Skin epidermis (tissue), 12 donors: ENCODE data around the gene ANKLE1.
"Not testable (repeated sequence)": the region's sequence is repeated elsewhere in the genome, so short reads cannot be mapped to it uniquely, and the experiment has no call there.

Experiments used
- H3K27ac ChIP-seq, 21 experiments: fragments of 200-600 bp; sonication (generic) in 11 of 21; one replicate each; pipeline ENCODE4 v1.5.0; 2020; ENCODE audit warnings: mild to moderate bottlenecking in 3 of 21, inconsistent platforms in 2 of 21, moderate library complexity in 2 of 21
- H3K4me3 ChIP-seq, 7 experiments: fragments of 200-600 bp; sonication (generic) in 2 of 7; one replicate each; pipeline ENCODE4 v1.5.0; 2020; ENCODE audit warnings: inconsistent platforms in 2 of 7, mild to moderate bottlenecking in 2 of 7, moderate library complexity in 1 of 7

The ANKLE1 gene

DNA sequence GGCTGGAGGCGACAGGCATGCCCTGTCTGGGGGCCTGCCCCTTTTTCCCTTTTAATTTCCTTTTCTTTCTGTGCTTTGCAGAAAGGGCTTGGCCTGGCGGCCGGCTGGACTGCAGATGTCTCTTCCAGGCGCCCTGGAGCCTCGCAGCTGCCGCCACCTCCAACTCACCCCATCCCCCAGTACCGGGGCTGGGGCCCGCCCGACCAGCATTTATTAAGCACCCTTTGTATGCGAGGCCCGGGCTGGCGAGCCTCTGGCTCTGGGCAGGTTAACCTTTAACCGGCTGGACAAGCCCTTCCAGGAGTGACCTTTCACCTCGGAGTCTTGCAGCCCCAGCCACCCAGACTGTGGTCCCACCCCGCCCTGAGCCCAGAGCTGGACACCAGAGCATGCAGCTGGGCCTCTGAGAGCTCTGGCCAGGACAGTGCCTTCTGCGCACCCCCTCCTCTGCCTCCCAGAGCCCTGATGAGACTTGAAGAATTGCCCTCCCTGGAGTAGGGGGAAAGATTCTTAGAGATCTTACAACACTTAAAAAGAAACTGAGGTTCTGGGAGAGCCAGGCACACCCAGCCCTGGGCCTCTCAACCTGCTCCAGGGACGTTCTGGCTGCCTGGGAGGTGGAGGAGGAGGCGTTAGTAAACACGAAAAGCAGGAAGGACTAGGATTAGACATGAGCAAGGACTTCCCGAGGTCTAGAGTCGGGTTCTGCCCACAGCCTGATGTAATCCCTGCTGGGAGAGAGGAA lies 34.8 kb upstream of the ANKLE1 start:
- Histone ChIP-seq H3K4me3 (peak overlapping the region; percentile 28 to 83 (median 60)), H3K27ac (peak overlapping the region; percentile 13 to 91 (median 84))

DNA sequence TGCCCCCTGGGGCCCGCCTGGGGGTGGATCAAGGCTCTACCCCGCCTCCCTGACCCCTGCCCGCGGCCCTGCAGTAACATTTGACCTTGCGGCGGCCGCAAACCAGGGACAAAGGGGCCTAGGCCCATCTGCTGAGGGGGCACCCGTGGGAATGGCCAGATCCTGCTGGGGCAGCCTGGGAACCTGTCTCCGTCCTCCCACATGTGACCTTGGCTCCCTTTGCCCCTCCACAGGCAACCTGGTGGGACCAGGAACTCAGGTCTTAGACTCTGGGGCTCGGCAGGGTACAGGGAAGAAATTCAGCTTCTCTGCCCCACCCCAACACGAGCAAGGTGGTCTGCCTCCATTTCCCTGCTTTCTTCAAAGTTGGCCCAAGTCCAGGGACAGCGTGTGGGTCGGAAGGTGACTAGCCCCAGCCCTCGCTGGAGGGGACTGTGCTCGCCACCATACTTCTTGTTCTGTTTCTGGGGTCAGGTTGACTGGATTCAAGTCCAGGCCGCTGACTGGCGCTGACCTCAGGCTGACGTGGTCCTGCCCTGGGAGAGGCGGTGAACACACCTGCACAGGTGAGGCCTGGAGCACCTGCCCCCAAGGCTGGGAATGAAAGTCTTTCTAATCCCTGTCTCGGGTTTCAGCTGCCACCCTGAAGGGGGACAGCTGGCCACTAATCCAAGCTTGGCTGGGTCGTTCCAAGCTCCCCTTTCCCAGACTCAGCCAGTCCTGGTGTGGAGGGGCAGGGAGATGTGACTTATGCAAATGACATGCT lies 33.5 kb upstream of the ANKLE1 start:
- Histone ChIP-seq H3K4me3 (no peak overlapping the region), H3K27ac (peak overlapping the region in 4 of 21 experiments; percentile 11 to 90 (median 58))

DNA sequence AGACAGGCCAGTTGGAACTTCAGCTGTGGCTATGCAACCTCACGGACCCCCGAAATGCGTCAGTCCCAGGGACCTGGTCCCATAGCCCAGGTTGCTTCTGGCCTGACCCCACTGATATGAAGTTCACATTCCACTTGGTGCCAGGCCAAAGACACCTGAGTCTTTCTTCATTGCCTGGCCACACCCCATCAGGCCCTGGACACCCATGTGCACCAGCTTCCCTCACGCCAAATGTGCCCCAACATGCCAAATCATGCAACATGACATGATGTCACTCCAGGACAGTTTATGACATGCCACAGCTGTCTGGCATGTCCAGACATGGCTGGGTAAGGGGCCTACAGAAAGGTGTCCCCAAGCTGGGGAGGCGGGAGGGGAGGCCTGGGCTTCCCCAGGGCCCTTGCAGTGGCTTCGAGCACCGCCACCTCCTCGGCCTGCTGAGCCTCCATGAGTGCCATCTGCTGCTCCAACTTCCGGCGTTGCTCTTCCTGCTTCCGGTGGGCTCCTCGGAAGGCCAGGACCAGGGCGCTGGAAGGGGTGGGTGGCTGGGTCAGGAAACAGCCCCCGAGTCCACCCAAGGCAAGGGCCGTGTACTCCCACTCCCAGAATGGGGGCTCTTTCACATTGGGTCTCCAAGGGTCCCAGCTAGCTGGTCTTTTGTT lies 31.7 kb upstream of the ANKLE1 start:
- Histone ChIP-seq H3K4me3 (no peak overlapping the region), H3K27ac (no peak overlapping the region)

DNA sequence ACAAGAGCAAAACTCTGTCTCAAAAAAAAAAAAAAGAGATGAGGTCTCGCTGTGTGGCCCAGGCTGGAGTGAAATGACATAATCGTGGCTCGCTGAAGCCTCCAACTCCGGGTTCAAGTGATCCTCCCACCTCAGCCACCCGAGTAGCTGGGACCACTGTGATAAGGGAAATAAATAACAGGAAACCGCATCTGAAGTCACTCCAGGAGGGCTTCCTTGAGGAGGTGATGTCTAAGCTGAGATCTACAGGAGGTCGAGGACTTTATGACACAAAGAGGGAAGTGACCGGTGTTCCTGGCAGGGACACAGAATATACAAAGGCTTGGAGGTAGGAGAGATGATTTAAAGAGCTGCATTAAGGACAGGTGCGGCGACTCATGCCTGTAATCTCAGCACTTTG lies 27.1 kb upstream of the ANKLE1 start:
- H3K27ac ChIP-seq: no peak overlapping the region

DNA sequence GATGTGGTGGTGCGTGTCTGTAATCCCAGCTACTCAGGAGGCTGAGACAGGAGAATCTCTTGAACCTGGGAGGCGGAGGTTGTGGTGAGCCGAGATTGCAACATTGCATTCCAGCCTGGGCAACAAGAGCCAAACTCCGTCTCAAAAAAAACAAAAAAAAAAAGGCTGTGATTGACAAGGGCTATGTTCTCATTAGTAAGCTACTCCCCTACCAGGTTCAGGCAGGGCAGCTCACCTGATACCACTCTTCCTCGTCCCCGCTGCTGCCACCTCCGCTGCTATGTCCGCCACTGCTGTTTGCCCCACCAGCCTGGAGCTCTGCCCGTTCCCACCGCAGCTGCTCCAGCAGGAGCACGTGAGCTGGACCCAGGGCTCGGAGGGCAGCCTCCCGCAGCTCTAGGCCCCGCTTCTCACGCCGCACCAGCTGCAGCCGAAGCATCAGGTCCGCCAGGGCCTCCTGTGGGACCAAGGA lies 26.5 kb upstream of the ANKLE1 start:
- H3K4me3 ChIP-seq: no peak overlapping the region
- no peak overlapping the region for H3K27ac ChIP-seq

More for the DNA sequence above, 27.1 kb upstream of the ANKLE1 start:
- H3K4me3 ChIP-seq: no peak overlapping the region

DNA sequence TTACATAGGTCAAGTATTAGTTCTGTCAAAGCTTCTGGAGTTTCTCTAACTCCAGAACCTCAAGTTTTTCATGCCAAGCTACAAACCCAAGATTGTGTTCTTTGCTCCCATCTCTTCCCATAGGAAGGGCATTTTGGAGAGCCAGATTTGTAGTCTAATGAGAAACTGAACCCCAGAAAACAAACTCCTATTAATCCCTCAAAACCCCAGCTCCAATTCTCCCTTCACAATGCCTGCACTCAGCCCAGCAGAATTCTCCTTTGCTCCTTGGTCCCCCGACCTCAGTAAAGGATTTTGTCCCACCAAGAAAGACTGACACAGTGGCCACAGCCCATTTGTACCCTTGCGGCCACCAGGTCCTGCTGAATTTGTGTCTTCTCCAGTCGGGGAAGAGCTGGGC lies 25.6 kb upstream of the ANKLE1 start:
- Histone ChIP-seq H3K27ac (no peak overlapping the region), H3K4me3 (no peak overlapping the region)

DNA sequence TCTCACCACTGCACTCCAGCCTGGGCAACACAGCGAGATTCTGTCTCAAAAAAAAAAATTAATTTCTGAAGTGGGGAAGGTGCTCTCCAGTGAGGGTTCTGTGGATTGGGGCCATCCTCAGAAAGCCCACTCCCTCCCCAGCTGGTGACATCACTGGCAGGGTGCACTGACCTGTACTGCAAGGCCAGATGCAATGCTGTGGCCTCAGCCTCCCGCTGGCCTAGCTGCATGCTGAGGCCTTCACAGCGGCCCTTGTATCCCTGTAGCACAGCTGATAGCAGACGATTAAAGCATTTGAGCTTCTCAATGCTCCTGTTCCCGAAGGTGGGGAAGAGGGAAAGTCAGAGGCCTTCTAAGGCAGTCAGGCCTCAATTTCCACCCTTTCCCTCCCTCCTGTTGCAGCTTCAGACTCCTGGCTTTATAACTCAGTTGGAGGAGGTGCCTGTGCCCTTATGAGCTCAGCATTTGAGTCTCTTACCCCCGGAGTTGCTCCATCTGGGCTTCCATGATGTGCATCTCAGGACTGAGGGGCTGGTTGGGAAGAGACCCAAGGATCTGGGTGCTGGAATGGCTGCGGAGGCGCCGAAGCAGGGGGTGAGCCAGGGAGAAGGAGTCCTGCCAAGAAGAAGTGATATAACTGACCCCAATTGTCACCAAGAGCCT lies 22.5 kb upstream of the ANKLE1 start:
- no peak overlapping the region for H3K4me3 ChIP-seq
- H3K27ac ChIP-seq: no peak overlapping the region

DNA sequence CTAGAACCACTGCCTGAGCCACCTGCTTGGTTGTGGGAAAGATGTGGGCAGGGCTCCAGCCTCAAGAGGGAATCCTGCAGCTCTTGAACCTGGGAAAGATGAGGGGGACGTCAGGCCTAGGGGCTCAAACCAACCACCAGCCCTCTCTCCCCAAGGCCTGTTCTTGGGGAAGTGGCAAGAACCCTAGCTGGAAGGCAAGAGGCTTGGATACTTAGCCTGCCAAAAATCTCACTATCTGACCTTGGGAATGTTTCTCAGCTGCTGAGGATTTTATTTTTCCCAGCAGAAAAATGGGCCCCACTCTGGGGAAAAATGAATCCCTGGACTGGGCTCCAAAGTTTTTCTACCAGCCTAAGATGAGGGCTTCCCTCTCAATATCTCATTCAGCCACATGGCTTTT lies 21.8 kb upstream of the ANKLE1 start:
- Histone ChIP-seq H3K27ac (no peak overlapping the region), H3K4me3 (no peak overlapping the region)

DNA sequence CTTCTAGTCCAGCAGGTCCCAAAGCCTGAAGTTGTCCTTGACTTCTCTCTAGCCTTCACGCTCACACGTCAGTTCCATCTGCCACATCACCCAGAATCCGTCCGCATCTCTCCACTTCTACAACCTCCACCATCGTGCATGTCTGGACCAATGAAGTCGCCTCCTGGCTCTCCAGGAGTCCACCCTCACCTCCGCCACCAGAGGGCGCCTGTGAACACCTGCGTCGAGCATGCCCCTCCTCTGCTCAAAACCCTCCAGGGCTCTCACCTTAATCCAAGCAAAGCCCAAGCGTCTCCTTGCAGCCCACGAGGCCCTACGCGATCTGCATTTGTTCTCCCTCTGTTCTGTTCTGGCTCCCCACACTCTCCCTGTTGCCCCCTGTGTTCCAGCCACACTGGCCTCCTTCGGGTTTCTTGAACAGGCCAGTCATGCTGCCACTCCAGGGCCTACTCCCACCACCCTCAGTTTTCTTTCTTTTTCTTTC lies 20.8 kb upstream of the ANKLE1 start:
- H3K4me3 ChIP-seq: no peak overlapping the region
- H3K27ac ChIP-seq: no peak overlapping the region

DNA sequence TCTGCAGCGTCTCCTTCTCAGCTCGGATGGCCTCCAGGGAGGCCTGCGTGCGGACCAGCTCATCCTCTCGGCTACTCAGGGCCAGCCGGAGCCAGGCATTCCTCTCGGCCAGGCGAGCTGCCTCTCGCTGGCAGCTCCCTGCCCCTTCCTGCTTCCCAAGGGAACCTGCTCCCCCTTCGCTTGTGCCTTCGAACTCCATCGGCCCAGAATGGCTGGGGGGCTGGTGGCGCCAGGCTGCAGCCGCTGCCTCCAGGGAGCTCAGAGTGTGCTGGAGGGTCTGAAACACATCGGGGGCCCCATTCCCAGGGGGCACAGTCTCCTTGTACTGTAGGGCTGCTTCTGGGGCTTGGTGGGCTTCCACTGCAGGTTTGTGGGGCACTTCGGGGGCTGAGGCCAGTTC lies 19.1 kb upstream of the ANKLE1 start:
- Histone ChIP-seq H3K4me3 (no peak overlapping the region), H3K27ac (no peak overlapping the region)

DNA sequence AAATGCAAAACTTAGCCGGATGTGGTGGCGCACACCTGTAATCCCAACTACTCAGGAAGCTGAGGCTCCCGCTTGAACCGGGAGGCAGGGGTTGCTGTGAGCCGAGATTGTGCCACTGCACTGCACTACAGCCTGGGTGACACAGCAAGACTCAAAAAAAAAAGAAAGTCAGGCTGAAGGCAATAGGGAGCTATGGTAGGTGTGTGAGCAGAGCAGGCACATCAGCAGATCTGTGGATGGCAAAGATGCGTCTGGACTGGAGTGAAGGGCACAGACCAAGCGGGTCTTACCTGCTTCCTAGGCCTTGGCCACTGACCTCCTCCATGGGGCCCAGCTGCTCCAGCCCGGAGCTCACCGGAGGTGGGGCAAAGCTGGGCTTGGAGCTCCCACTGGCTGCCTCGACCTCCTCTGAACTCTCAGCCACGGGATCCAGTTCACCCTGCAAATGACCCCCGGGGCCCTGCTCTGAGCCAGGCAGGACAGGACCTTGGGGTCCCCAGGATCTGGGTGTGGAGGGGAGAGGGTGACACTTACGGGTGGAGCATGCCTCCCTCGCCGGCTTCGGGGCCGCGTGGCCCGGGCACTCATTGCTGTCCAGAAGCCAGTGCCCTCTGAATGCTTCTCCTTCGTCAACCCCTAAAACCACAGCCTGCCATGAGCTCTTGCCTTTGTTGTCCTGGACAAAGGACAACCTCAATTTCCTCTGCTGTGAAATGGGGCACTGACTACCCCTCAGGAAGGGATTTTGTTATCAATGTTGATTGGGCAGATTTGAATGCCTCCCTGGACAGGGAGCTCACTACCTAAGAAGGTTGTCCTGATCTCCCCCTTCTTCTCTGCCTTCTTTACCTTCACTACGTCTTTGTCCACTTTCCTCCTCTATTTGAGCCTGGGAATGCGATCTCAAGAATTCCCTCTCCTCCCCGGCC lies 17.7 kb upstream of the ANKLE1 start:
- Histone ChIP-seq H3K4me3 (peak overlapping the region in 1 of 7 experiments; percentile 15), H3K27ac (peak overlapping the region in 8 of 21 experiments; percentile 4 to 66 (median 20))

DNA sequence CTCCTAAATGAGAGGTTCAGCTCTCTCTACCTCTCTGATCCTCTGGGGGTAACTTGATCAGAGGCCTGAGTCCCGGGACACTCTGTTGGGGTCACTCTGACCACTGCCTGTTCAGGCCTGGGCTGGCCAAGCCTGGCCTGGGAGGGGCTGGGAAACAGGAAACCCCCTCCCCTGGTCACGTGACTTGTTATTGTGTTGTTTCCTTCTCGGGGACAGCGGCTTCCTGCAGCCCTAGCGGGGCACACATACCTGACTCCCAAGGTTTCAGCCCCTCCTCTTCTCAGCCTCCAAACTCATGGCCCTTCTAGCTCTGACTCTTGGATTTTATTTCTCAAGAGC lies 17.1 kb upstream of the ANKLE1 start, which contains the start of gene USHBP1:
USHBP1 (minus strand) TSS at position 105 of the 339 bp plus-strand sequence. CDS start 446 bp downstream, outside the sequence.
- Histone ChIP-seq H3K27ac (peak within 1 kb of the TSS in 8 of 21 experiments; percentile 4 to 66 (median 30)), H3K4me3 (peak within 1 kb of the TSS in 1 of 7 experiments; percentile 15)

DNA sequence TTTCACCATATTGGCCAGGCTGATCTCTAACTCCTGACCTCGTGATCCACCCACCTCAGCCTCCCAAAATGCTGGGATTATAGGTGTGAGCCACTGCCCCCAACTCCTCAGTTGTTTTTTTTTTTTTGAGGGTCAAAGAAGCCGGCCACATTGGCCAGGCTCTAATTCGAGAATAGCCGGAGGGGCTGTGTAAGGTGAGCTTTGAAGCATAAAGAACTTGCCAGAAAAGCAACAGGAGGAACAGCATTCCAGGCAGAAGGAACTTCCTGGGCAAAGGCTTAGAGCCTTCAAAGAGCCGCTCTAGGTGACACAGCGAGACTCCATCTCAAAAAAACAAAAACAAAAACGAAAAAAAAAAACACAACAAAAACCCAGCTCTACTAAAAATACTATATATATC lies 15.7 kb upstream of the ANKLE1 start:
- Histone ChIP-seq H3K27ac (peak overlapping the region in 2 of 21 experiments; percentile 25 to 29), H3K4me3 (no peak overlapping the region)

DNA sequence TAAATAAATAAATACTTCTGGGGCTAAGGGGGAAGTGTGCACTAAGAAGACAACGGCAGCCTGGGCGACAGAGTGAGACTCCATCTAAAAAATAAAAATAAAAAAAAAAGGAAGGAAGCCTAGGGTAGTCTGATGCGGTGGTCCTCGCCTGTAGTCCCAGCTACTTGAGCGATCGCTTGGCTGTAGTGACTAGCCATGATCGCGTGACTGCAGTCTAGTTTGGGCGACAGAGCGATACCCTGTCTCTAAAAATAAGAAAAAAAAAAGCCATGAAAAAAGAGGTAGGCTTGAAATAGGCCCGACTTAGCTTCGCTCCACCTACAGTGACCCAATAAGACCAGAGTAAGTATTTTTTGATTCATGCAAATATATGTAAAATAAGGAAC lies 15.1 kb upstream of the ANKLE1 start:
- no peak overlapping the region for H3K4me3 ChIP-seq
- H3K27ac ChIP-seq: peak overlapping the region in 5 of 21 experiments; percentile 25 to 82 (median 29)

DNA sequence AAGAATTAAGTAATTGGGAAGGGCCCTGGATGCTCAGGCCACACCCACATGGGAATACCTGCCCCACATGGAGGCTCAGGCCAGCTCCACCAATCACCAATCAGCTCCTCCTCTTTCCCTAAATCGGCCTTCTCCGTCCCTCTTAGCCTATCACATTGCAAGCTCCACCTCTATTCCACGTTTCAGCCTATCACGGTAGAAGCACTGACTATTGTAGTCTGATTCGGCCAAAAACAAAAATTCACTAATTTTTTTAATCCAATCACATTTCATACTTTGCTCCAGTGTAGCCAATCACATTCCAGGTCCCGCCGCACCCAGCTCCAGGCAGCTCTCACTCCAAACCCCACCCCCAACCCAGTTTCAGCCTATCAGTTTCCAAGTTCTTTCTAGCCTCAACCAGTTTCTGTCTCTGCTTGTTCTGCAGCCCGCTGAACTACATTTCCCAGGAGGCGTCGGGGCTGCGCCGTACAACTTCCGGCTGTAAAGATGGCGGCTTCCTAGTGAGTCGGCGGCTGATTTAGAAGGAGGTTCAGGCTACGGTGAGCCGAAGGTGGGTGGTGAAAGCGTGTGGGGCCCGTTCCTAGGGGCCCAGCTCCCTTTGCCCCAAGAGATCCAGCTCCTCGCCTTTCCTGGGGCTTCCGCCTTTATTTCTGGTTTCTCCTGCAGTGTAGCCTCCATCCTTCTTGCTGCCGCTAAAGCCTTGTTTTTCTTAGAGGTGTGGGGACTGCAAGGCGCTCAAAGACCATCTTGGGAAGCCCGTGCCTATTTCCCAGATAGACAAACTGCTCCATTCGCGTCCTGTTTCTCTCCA lies 14.5 kb upstream of the ANKLE1 start, which contains the start of gene BABAM1:
BABAM1 (plus strand) TSS at position 469 of the 814 bp plus-strand sequence. CDS start 1,364 bp downstream, outside the sequence.
- H3K27ac ChIP-seq: peak within 1 kb of the TSS in 19 of 21 experiments; percentile 37 to 87 (median 80)
- H3K4me3 ChIP-seq: peak within 1 kb of the TSS; percentile 58 to 93 (median 80)

DNA sequence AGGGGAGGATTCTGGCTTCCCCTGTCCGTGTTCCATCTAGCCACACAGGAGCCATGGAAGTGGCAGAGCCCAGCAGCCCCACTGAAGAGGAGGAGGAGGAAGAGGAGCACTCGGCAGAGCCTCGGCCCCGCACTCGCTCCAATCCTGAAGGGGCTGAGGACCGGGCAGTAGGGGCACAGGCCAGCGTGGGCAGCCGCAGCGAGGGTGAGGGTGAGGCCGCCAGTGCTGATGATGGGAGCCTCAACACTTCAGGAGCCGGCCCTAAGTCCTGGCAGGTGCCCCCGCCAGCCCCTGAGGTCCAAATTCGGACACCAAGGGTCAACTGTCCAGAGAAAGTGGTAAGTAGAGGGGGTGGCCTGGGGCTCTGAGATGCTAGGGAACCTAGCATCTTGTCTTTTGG lies 12.9 kb upstream of the ANKLE1 start:
- Histone ChIP-seq H3K27ac (no peak overlapping the region), H3K4me3 (no peak overlapping the region)

DNA sequence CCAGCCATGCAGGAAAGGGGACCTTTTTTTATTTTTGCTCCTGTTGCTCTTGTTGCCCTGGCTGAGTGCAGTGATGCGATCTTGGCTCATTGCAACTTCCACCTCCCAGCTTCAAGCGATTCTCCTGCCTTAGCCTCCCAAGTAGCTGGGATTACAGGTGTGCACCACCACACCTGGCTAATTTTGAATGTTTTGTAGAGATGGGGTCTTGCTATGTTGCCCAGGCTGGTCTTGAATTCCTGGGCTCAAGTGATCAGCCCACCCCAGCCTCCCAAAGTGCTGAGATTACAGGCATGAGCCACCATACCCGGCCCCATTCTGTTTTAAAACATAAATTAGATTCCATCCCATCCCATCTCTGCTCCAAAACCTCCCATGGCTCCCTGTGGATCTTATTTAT lies 6.8 kb upstream of the ANKLE1 start:
- H3K27ac ChIP-seq: not testable (repeated sequence)

More for the DNA sequence above, 6.8 kb upstream of the ANKLE1 start:
- H3K4me3 ChIP-seq: not testable (repeated sequence)
